A549 (cell line): ENCODE data around the gene CLEC2B.

Experiments used
- CHD2 ChIP-seq: fragments of 150-350 bp; IDR thresholded peaks from 2 replicates; pipeline ENCODE4 v1.6.1; 2014; ENCODE audit warnings: low read length; ENCODE audit not compliant: partially characterized antibody
- CTCF ChIP-seq: fragments of >200 bp; sonication (Bioruptor Twin); formaldehyde crosslinking; IDR thresholded peaks from 3 replicates; pipeline ENCODE4 v1.5.1; 2016
- MAFK ChIP-seq: fragments of 450-650 bp; IDR thresholded peaks from 2 replicates; pipeline ENCODE4 v1.6.1; 2014; ENCODE audit not compliant: partially characterized antibody
- PBX3 ChIP-seq: IDR thresholded peaks from 2 replicates; pipeline ENCODE4 v1.6.1; 2012
- REST ChIP-seq: fragments of 200-600 bp; sonication (generic); IDR thresholded peaks from 2 replicates; pipeline ENCODE4 v1.6.1; 2016; ENCODE audit warnings: antibody characterized with exemption, mild to moderate bottlenecking, moderate library complexity

GRCh38 chr12:9911708-9912107 is 42.6 kb upstream of the CLEC2B start:
- TF ChIP-seq PBX3 (no peak), CTCF (no peak), CHD2 (no peak), MAFK (no peak), REST (no peak)
